GM12878 (cell line): ENCODE results near the gene TP53I11. TPM values are rescaled to one million over a fixed set of nuclear protein-coding genes. Genes with fewer than 3 reads are reported as not detected.

Experiments
- ATAC-seq: fragments of 200-7000 bp; cut with Tn5 transposase; 3 replicates; pipeline ENCODE4 v1.9.1; 2020; ENCODE audit warnings: mild to moderate bottlenecking, moderate library complexity
- BruUV-seq: library from RNA; stranded (reverse); fragments of 400-500 nt; replicated peaks from 2 replicates; lab custom pipeline; 2021; lab: Mats Ljungman, UMichigan
- CTCF ChIA-PET: fragments of 300-600 bp; sonication (Branson Sonifier 250); formaldehyde crosslinking; extraction: SDS; loops from one replicate; lab custom pipeline; 2021; ENCODE audit warnings: inconsistent platforms; lab: Yijun Ruan, JAX
- POLR2A ChIA-PET: fragments of 350-600 bp; formaldehyde crosslinking; extraction: SDS; loops from one replicate; lab custom pipeline; 2021; ENCODE audit warnings: inconsistent platforms; lab: Charles Lee
- RAD21 ChIA-PET: fragments of 300-600 bp; sonication (Branson Sonifier 250); formaldehyde crosslinking; loops from one replicate; lab custom pipeline; 2023; ENCODE audit warnings: antibody characterized with exemption; ENCODE audit not compliant: unreplicated experiment; lab: Charles Lee
- SMC1A ChIA-PET: fragments of 300-600 bp; sonication (Branson Sonifier 250); formaldehyde crosslinking; loops from one replicate; lab custom pipeline; 2023; ENCODE audit not compliant: unreplicated experiment, uncharacterized antibody; lab: Charles Lee
- DNase-seq: peaks from one replicate; pipeline ENCODE4 v3.0.0-alpha.2; 2011; ENCODE audit warnings: low read depth, low spot score
- FAIRE-seq: peaks from 3 replicates; lab custom pipeline; 2011; peaks lifted over from hg19 to GRCh38; lab: Jason Lieb, UNC
- H2AFZ ChIP-seq: 2 replicates; pipeline ENCODE4 v1.6.0; 2011; ENCODE audit warnings: low read depth, low read length, control low read depth; ENCODE audit not compliant: control insufficient read depth
- H3K27ac ChIP-seq: 2 replicates; pipeline ENCODE4 v1.5.1; 2011; ENCODE audit warnings: control low read depth; ENCODE audit not compliant: control insufficient read depth, insufficient read depth
- H3K27me3 ChIP-seq, 2 experiments: replicated peaks in 1 of 2; 2 replicates each; pipeline versions ENCODE4 v1.6.0 to v1.6.1; 2011; ENCODE audit warnings: low read length in 1 of 2; ENCODE audit not compliant: control insufficient read depth in 2 of 2, insufficient read depth in 2 of 2
- H3K36me3 ChIP-seq, 2 experiments: 2 replicates each; pipeline ENCODE4 v1.5.1; 2011; ENCODE audit warnings: low read length in 1 of 2; ENCODE audit not compliant: control insufficient read depth in 2 of 2, insufficient read depth in 2 of 2
- H3K4me1 ChIP-seq: 2 replicates; pipeline ENCODE4 v1.6.1; 2011; ENCODE audit warnings: mild to moderate bottlenecking, low read length, moderate library complexity, mixed read lengths; ENCODE audit not compliant: control insufficient read depth, insufficient read depth
- H3K4me2 ChIP-seq: 2 replicates; pipeline ENCODE4 v1.6.0; 2011; ENCODE audit warnings: control low read depth; ENCODE audit not compliant: control insufficient read depth, insufficient read depth
- H3K4me3 ChIP-seq: fragments of 200-600 bp; sonication (generic); 2 replicates; pipeline ENCODE4 v1.5.1; 2016
- H3K79me2 ChIP-seq: 2 replicates; pipeline ENCODE4 v1.6.0; 2011; ENCODE audit warnings: low read length; ENCODE audit not compliant: control insufficient read depth, insufficient read depth
- H3K9ac ChIP-seq: 2 replicates; pipeline ENCODE4 v1.8.0; 2011; ENCODE audit warnings: low read length, control low read depth, mixed read lengths; ENCODE audit not compliant: control insufficient read depth, insufficient read depth
- H3K9me3 ChIP-seq: replicated peaks from 3 replicates; pipeline ENCODE4 v1.5.1; 2011; ENCODE audit warnings: mild to moderate bottlenecking, low read length; ENCODE audit not compliant: control insufficient read depth, insufficient read depth
- H4K20me1 ChIP-seq: 2 replicates; pipeline ENCODE4 v1.6.0; 2011; ENCODE audit not compliant: control insufficient read depth, insufficient read depth
- BACH1 ChIP-seq: fragments of 450-650 bp; IDR thresholded peaks from 2 replicates; pipeline ENCODE4 v1.6.1; 2017; ENCODE audit warnings: mild to moderate bottlenecking, borderline replicate concordance
- BHLHE40 ChIP-seq, 2 experiments: fragments of 450-650 bp in 1 of 2; IDR thresholded peaks; 2 replicates each; pipeline ENCODE4 v1.6.1; 2011 to 2017; ENCODE audit warnings: low read depth in 2 of 2, borderline replicate concordance in 1 of 2, improper control_type of control experiment in 1 of 2, low read length in 1 of 2, mild to moderate bottlenecking in 1 of 2
- CREM ChIP-seq: IDR thresholded peaks from 2 replicates; pipeline ENCODE4 v1.6.1; 2014; ENCODE audit warnings: antibody characterized with exemption, low read depth
- ETV6 ChIP-seq, 2 experiments: fragments of 450-650 bp in 1 of 2; IDR thresholded peaks in 1 of 2; conservative IDR thresholded peaks in 1 of 2; 2 replicates each; pipeline ENCODE4 v1.6.1; 2014; ENCODE audit warnings: antibody characterized with exemption in 1 of 2, borderline replicate concordance in 1 of 2, low read depth in 1 of 2, mild to moderate bottlenecking in 1 of 2, moderate library complexity in 1 of 2
- FOXK2 ChIP-seq: fragments of 450-650 bp; IDR thresholded peaks from 2 replicates; pipeline ENCODE4 v1.6.1; 2017; ENCODE audit warnings: mild to moderate bottlenecking, moderate library complexity
- RB1 ChIP-seq: fragments of 450-650 bp; formaldehyde crosslinking; IDR thresholded peaks from 2 replicates; pipeline ENCODE4 v1.6.1; 2017; ENCODE audit warnings: mild to moderate bottlenecking, borderline replicate concordance
- SIN3A ChIP-seq: IDR thresholded peaks from 2 replicates; pipeline ENCODE4 v1.6.1; 2012; ENCODE audit warnings: low read depth, low read length, improper control_type of control experiment
- SMAD1 ChIP-seq: fragments of 450-650 bp; IDR thresholded peaks from 2 replicates; pipeline ENCODE4 v1.6.1; 2018; ENCODE audit warnings: mild to moderate bottlenecking, low read depth; ENCODE audit not compliant: partially characterized antibody
- SPI1 ChIP-seq: IDR thresholded peaks from 2 replicates; pipeline ENCODE4 v1.6.1; 2011; ENCODE audit warnings: low read depth, mild to moderate bottlenecking, low read length, moderate library complexity, borderline replicate concordance; ENCODE audit not compliant: insufficient read depth
- WRNIP1 ChIP-seq: IDR thresholded peaks from 2 replicates; pipeline ENCODE4 v1.6.1; 2011; ENCODE audit warnings: low read depth, low read length, improper control_type of control experiment, borderline replicate concordance
- ZNF207 ChIP-seq: fragments of 450-650 bp; IDR thresholded peaks from 2 replicates; pipeline ENCODE4 v1.6.1; 2014; ENCODE audit warnings: antibody characterized with exemption, mild to moderate bottlenecking, borderline replicate concordance
- WGBS: methylation state at CpG from one replicate; pipeline ENCODE4 v1.1.6; 2016; ENCODE audit warnings: low lambda C conversion rate; ENCODE audit not compliant: insufficient replicate concordance, insufficient coverage; ENCODE audit errors: missing lambda C conversion rate; 5-methylcytosine and 5-hydroxymethylcytosine counted together
- in situ Hi-C: fragments of 300-500 bp; cut with MboI; formaldehyde crosslinking; loops from 9 replicates; pipeline ENCODE4 v1.14.3; 2018; ENCODE audit warnings: mixed read lengths
- intact Hi-C: fragments of 100-400 bp; cut with micrococcal nuclease; formaldehyde crosslinking; loops from one replicate; pipeline ENCODE4 v1.14.2; 2022; ENCODE audit not compliant: unreplicated experiment
- polyA plus RNA-seq, 11 experiments: library from polyadenylated mRNA; depleted of rRNA in 4 of 11; unstranded in 6 of 11; stranded (reverse) in 5 of 11; fragments of >200 nt; fragmentation: Nextera tagmentation in 4 of 11; fragmentation: Illumina TruSeq in 1 of 11; extraction: Ambion mirVana in 4 of 11; extraction: Trizol in 1 of 11; gene quantifications; 1 replicate in 1 of 11; 2 replicates in 10 of 11; pipeline versions ENCODE4 v1.2.1 to v1.2.3, GENCODE V29; 2011 to 2016; ENCODE audit warnings: inconsistent platforms in 2 of 11, missing spikeins in 2 of 11, low read depth in 1 of 11
- total RNA-seq, 4 experiments: library from RNA; depleted of rRNA in 3 of 4; stranded (reverse); fragments of >200 nt in 3 of 4; fragmentation: Illumina TruSeq in 1 of 4; extraction: Trizol in 1 of 4; gene quantifications; 2 replicates each; pipeline versions ENCODE4 v1.2.1 to v1.2.3, GENCODE V29; 2013 to 2021
- TF ChIP-seq, protein P1 (sequence below): IDR thresholded peaks from 2 replicates; pipeline ENCODE4 v1.6.1; 2011; ENCODE audit warnings: mild to moderate bottlenecking, low read depth, low read length, moderate library complexity; ENCODE audit not compliant: insufficient replicate concordance
- TF ChIP-seq, protein P2 (sequence below): fragments of 450-650 bp; IDR thresholded peaks from 2 replicates; pipeline ENCODE4 v1.6.1; 2017; ENCODE audit warnings: mild to moderate bottlenecking, low read depth, inconsistent platforms; ENCODE audit not compliant: poor library complexity, severe bottlenecking
- TF ChIP-seq, protein P3 (sequence below): fragments of 450-650 bp; formaldehyde crosslinking; IDR thresholded peaks from 2 replicates; pipeline ENCODE4 v1.5.0; 2022; ENCODE audit warnings: mild to moderate bottlenecking, missing genetic modification characterization

Gene TP53I11
- total and polyA plus RNA-seq, 10 of the 15 experiments (the other 5 are each of a cell fraction or from before 2014, with no cell fraction given), result 0.03 to 0.28 (median 0.17) TPM; not detected in 3

DNA sequence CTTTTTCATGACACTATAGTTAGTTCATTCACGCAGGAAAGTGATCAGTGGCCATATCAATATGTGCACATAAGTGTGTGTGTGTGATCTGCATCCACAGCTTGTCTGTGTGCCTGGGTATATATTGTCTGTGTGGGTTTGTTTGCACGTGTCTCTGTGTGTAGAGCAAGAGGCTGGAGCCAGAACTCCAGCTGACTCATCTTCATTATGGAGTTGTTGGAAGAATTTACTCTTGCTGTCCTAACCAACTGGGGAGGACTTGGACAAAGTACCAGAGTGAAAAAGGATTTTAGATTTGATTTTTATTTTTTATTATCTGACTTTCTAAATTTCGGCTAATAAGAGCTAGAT lies 63.9 kb downstream of the TP53I11 start (continued):
- TF ChIP-seq ETV6 (conservative IDR thresholded peaks at IDR 0.05 in 1 of 2, IDR thresholded peaks at IDR 0.05 in 1 of 2; ENCODE audit: borderline replicate concordance in 1 of 2, low read depth in 1 of 2), result no peak
- TF ChIP-seq, protein P1, sequence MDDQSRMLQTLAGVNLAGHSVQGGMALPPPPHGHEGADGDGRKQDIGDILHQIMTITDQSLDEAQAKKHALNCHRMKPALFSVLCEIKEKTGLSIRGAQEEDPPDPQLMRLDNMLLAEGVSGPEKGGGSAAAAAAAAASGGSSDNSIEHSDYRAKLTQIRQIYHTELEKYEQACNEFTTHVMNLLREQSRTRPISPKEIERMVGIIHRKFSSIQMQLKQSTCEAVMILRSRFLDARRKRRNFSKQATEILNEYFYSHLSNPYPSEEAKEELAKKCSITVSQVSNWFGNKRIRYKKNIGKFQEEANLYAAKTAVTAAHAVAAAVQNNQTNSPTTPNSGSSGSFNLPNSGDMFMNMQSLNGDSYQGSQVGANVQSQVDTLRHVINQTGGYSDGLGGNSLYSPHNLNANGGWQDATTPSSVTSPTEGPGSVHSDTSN, result no peak
- no peak for TF ChIP-seq FOXK2
- TF ChIP-seq BHLHE40 (IDR thresholded peaks at IDR 0.05; ENCODE audit: borderline replicate concordance in 1 of 2, low read depth in 2 of 2, low read length in 1 of 2), result no peak
- no peak for TF ChIP-seq SIN3A
- TF ChIP-seq CREM, result no peak
- no peak for TF ChIP-seq ZNF207
- TF ChIP-seq WRNIP1, result no peak
- no peak for TF ChIP-seq SPI1

DNA sequence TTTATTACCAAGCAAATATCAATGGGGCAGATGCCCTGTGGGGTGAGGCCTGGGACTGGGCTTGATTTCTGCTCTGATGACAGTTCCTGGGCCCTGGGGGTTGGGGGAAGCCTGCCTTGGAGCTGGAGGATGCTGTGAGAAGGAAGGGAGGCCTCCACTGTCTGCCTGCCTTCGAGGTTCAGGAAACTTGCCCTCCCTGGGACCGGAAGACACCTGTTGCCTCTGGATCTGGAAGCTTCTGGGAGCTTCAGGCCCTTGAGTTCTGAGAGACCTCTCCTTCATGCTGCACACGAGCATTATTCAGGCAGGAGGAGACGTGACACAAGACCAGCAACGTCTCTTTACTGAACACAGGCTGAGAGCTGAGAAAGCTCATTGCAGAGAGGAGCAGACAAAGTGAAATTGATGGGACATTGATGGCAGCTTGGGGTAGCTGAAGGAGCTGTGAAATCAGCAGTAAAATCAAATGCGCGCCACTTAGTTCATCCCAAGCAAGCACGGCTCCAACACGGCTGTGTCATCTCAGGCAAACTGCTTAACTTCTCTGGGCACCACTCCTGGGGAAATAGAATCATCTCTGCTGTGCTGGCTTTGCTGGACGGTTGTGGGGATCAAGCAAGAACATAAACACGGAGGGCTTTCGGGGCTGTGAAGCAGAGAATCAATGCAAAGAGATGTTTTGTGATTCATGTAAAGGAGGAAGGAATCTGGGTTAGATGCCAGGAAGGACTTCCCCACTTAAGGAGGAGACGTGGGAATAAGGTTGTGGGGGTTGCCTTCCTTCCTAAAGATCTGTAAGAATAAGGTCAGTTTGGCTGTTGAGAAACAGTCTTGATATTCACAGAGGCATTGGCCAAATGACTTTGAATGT lies 64.5 kb downstream of the TP53I11 start:
- no TSS peak for BruUV-seq
- no peak for ATAC-seq
- Histone ChIP-seq H3K36me3 (no peaks in the 10 kb centered on the region), H3K79me2 (no peaks in the 10 kb centered on the region), H3K9ac (no peak overlapping the region), H3K27ac (no peak overlapping the region), H4K20me1 (no peaks in the 10 kb centered on the region; the same call in 1 of the 2 replicates), H3K27me3 (no peaks in the 10 kb centered on the region; a peak in 1 of 4 replicates), H3K4me3 (no peak overlapping the region), H3K4me2 (no peak overlapping the region), H2AFZ (no peak overlapping the region), H3K9me3 (no peaks in the 10 kb centered on the region), H3K4me1 (no peaks in the 10 kb centered on the region)
- SMC1A ChIA-PET, result interaction anchor here (1.5 kb wide), 1 partner anchor 18 kb away, joined by 4 read pairs; no protein-coding TSS in a partner anchor
- intact Hi-C loops, result no loop called here
- RAD21 ChIA-PET, result interaction anchor here (0.9 kb wide), 1 partner anchor 24 kb away, joined by 4 read pairs; no protein-coding TSS in a partner anchor
- POLR2A ChIA-PET, result no interaction called here
- no peak for FAIRE-seq
- no peak for DNase-seq
- 31% methylated on average over 13 of the region's 13 CpGs for WGBS
- CTCF ChIA-PET, result interaction anchor here (0.9 to 2.2 kb wide), 6 partner anchors 8 to 269 kb away, joined by 3 to 5 read pairs (median 4); no protein-coding TSS in a partner anchor
- in situ Hi-C loops, result no loop called here
- TF ChIP-seq RB1, result no peak
- TF ChIP-seq, protein P2, sequence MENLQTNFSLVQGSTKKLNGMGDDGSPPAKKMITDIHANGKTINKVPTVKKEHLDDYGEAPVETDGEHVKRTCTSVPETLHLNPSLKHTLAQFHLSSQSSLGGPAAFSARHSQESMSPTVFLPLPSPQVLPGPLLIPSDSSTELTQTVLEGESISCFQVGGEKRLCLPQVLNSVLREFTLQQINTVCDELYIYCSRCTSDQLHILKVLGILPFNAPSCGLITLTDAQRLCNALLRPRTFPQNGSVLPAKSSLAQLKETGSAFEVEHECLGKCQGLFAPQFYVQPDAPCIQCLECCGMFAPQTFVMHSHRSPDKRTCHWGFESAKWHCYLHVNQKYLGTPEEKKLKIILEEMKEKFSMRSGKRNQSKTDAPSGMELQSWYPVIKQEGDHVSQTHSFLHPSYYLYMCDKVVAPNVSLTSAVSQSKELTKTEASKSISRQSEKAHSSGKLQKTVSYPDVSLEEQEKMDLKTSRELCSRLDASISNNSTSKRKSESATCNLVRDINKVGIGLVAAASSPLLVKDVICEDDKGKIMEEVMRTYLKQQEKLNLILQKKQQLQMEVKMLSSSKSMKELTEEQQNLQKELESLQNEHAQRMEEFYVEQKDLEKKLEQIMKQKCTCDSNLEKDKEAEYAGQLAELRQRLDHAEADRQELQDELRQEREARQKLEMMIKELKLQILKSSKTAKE, result no peak
- no peak for TF ChIP-seq SMAD1
- TF ChIP-seq BACH1, result no peak
- TF ChIP-seq, protein P3, sequence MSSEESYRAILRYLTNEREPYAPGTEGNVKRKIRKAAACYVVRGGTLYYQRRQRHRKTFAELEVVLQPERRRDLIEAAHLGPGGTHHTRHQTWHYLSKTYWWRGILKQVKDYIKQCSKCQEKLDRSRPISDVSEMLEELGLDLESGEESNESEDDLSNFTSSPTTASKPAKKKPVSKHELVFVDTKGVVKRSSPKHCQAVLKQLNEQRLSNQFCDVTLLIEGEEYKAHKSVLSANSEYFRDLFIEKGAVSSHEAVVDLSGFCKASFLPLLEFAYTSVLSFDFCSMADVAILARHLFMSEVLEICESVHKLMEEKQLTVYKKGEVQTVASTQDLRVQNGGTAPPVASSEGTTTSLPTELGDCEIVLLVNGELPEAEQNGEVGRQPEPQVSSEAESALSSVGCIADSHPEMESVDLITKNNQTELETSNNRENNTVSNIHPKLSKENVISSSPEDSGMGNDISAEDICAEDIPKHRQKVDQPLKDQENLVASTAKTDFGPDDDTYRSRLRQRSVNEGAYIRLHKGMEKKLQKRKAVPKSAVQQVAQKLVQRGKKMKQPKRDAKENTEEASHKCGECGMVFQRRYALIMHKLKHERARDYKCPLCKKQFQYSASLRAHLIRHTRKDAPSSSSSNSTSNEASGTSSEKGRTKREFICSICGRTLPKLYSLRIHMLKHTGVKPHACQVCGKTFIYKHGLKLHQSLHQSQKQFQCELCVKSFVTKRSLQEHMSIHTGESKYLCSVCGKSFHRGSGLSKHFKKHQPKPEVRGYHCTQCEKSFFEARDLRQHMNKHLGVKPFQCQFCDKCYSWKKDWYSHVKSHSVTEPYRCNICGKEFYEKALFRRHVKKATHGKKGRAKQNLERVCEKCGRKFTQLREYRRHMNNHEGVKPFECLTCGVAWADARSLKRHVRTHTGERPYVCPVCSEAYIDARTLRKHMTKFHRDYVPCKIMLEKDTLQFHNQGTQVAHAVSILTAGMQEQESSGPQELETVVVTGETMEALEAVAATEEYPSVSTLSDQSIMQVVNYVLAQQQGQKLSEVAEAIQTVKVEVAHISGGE (CRISPR knock-in tag), result no peak
